ENCODE measurements around the gene NFATC2. TPM values are rescaled to one million over a fixed set of nuclear protein-coding genes. Genes with fewer than 3 reads are reported as not detected.

Gene NFATC2
- total RNA-seq, 1 experiment from 2014 or later = 5.0 TPM

GRCh38 chr20:51457533-51457932 lies 85.0 kb downstream of the NFATC2 start:
- H3K27ac ChIP-seq (ENCODE audit: low read depth, low read length) = peak overlapping the region; percentile 66

More at GRCh38 chr20:51457533-51457932, 85.0 kb downstream of the NFATC2 start:
- Histone ChIP-seq H3K36me3 (ENCODE audit: control insufficient read depth in 1 of 2, insufficient read depth in 2 of 2, low read length in 2 of 2) (no peaks in the 10 kb centered on the region), H3K79me2 (ENCODE audit: insufficient read depth, low read length) (no peaks in the 10 kb centered on the region), H2AFZ (ENCODE audit: low read depth, low read length, poor library complexity, severe bottlenecking) (no peak overlapping the region), H3K9ac (ENCODE audit: low read length) (0 out of 2 replicates have a peak overlapping the region, but pooled peaks have one; percentile 63), H3K4me2 (ENCODE audit: low read length) (peak overlapping the region; percentile 100), H3K9me3 (ENCODE audit: control insufficient read depth in 1 of 2, insufficient read depth in 1 of 2, low read depth in 1 of 2, low read length in 2 of 2) (peaks cover 5 to 7% of the 10 kb centered on the region in 2 experiments; a peak in 1 of 4 replicates), H3K27me3 (ENCODE audit: insufficient read depth, low read length) (no peaks in the 10 kb centered on the region), H3K4me1 (ENCODE audit: control insufficient read depth in 1 of 2, insufficient read depth in 2 of 2, low read length in 2 of 2) (peaks cover 18 to 23% of the 10 kb centered on the region in 2 experiments), H3K9me2 (ENCODE audit: insufficient read depth) (no peaks in the 10 kb centered on the region), H4K20me1 (ENCODE audit: insufficient read depth) (no peaks in the 10 kb centered on the region), H3K4me3 (replicated peaks in 1 of 2; ENCODE audit: low read depth in 1 of 2, low read length in 2 of 2) (no peak overlapping the region)
- ChIA-PET CTCF (interaction anchor here (0.6 to 1.8 kb wide), 3 partner anchors 9 to 470 kb away, joined by 3 to 12 read pairs (median 3); no protein-coding TSS in a partner anchor), POLR2A (interaction anchor here (1.2 to 1.3 kb wide), 2 partner anchors 10 to 19 kb away, joined by 3 to 4 read pairs; no protein-coding TSS in a partner anchor), RAD21 (ENCODE audit: low non-redundant PET in 1 of 2, low total read pairs in 2 of 2, uncharacterized antibody in 2 of 2, unreplicated experiment in 2 of 2) (interaction anchor here in 1 of 2 experiments (1.1 to 1.5 kb wide), 2 partner anchors 10 to 137 kb away, joined by 3 read pairs; no protein-coding TSS in a partner anchor)
- DNase-seq (ENCODE audit: low read depth, low spot score) (no peak), ATAC-seq (no peak)
- intact Hi-C loops (cut with micrococcal nuclease) = loop anchor here (5.0 kb wide), 1 partner anchor 130 kb away; no protein-coding TSS in a partner anchor
- no TSS peak for BruUV-seq (replicated peaks)
- no peak for TF ChIP-seq SRF (IDR thresholded peaks at IDR 0.05; ENCODE audit: low read depth)
- TF ChIP-seq EZH2phosphoT487 (IDR thresholded peaks at IDR 0.05; ENCODE audit: borderline replicate concordance) = no peak
- no peak for TF ChIP-seq SIN3A (IDR thresholded peaks at IDR 0.05; ENCODE audit: low read depth)
- TF ChIP-seq SP1 (IDR thresholded peaks at IDR 0.05; ENCODE audit: low read depth) = no peak
- TF ChIP-seq FOSL1 (IDR thresholded peaks at IDR 0.05; ENCODE audit: low read depth) = no peak
- TF ChIP-seq ZNF274 (IDR thresholded peaks at IDR 0.05; ENCODE audit: low read depth, low read length) = no peak
- no peak for TF ChIP-seq CBX3 (IDR thresholded peaks at IDR 0.05; ENCODE audit: low read depth)
- no peak for TF ChIP-seq RAD21 (IDR thresholded peaks at IDR 0.05; ENCODE audit: low read depth)
- no peak for TF ChIP-seq POLR2A (IDR thresholded peaks at IDR 0.05; ENCODE audit: borderline replicate concordance, extremely low read depth, insufficient read depth, insufficient read length)
- TF ChIP-seq CTCF (IDR thresholded peaks at IDR 0.05 in 2 of 3, conservative IDR thresholded peaks at IDR 0.05 in 1 of 3; ENCODE audit: borderline replicate concordance in 1 of 3, insufficient read depth in 1 of 3, low read depth in 2 of 3, low read length in 2 of 3) = no peak

Measured in HCT116 (cell line).